OCI-LY7 (cell line): ENCODE measurements around the gene CCHCR1.

Experiments used
- EZH2phosphoT487 ChIP-seq: fragments of 200-600 bp; sonication (generic); IDR thresholded peaks from 2 replicates; pipeline ENCODE4 v1.6.1; 2018; ENCODE audit warnings: low read depth, borderline replicate concordance, mild to moderate bottlenecking, mixed run types, antibody characterized with exemption, low read length, moderate library complexity, mixed read lengths
- TF ChIP-seq, protein P1 (sequence below): fragments of 200-600 bp; sonication (generic); conservative IDR thresholded peaks from 2 replicates; pipeline ENCODE4 v1.5.1; 2014; ENCODE audit warnings: mild to moderate bottlenecking, antibody characterized with exemption, low read length, moderate library complexity, mixed read lengths

DNA sequence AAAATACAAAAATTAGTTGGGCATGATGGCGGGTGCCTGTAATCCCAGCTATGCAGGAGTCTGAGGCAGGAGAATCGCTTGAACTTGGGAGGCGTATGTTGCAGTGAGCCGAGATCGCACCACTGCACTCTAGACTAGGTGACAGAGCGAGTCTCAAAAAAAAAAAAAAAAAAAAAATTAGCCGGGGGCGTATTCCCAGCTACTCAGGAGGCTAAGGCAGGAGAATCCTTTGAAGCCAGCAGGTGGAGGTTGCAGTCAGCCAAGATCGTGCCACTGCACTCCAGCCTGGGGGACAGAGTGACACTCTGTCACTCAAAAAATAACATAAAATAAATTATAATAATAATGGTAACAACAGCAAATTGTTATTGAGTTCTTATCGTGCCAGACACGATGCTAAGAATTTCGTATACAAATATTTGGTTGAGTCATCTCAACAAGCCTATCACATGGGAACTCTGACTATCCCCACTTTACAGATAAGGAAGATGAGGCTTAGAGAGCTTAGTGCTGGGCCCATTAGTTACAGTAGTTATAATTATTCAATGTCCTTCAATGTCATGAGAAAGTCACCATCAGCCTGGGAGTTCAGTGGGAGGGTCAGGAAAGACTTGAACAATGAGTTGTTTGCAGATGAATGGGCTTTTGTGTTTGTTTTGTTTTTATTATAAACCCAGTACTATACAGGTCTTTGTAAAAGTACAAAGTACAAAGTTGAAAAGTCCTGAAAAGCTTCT lies 64.7 kb downstream of the CCHCR1 start:
- TF ChIP-seq, protein P1, sequence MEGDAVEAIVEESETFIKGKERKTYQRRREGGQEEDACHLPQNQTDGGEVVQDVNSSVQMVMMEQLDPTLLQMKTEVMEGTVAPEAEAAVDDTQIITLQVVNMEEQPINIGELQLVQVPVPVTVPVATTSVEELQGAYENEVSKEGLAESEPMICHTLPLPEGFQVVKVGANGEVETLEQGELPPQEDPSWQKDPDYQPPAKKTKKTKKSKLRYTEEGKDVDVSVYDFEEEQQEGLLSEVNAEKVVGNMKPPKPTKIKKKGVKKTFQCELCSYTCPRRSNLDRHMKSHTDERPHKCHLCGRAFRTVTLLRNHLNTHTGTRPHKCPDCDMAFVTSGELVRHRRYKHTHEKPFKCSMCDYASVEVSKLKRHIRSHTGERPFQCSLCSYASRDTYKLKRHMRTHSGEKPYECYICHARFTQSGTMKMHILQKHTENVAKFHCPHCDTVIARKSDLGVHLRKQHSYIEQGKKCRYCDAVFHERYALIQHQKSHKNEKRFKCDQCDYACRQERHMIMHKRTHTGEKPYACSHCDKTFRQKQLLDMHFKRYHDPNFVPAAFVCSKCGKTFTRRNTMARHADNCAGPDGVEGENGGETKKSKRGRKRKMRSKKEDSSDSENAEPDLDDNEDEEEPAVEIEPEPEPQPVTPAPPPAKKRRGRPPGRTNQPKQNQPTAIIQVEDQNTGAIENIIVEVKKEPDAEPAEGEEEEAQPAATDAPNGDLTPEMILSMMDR, result no peak
- TF ChIP-seq EZH2phosphoT487, result no peak
